AG10803 (cell line): ENCODE results near the gene PHLDA2.

Source experiments
- DNase-seq: peaks from one replicate; pipeline ENCODE4 v3.0.0; 2010; ENCODE audit warnings: low read depth
- H3K4me3 ChIP-seq: 2 replicates; pipeline ENCODE4 v1.5.1; 2011; ENCODE audit warnings: mild to moderate bottlenecking, low read length, control low read depth
- CTCF ChIP-seq: conservative IDR thresholded peaks from 2 replicates; pipeline ENCODE4 v1.5.1; 2011; ENCODE audit warnings: mild to moderate bottlenecking, low read length, control low read depth, inconsistent platforms

The PHLDA2 gene

GRCh38 chr11:2964782-2965181, 35.6 kb upstream of the PHLDA2 start:
- H3K4me3 ChIP-seq = no peak overlapping the region
- TF ChIP-seq CTCF = no peak
- DNase-seq = no peak

- DNase-seq = no peak
Measured at GRCh38 chr11:2963761-2964160, 34.5 kb upstream of the PHLDA2 start.

GRCh38 chr11:2963112-2963754, 34.0 kb upstream of the PHLDA2 start:
- no peak overlapping the region for H3K4me3 ChIP-seq
- no peak for TF ChIP-seq CTCF
- no peak for DNase-seq

More at GRCh38 chr11:2963761-2964160, 34.5 kb upstream of the PHLDA2 start:
- no peak for TF ChIP-seq CTCF
- H3K4me3 ChIP-seq = no peak overlapping the region

GRCh38 chr11:2961080-2961479, 31.9 kb upstream of the PHLDA2 start:
- DNase-seq = no peak
- H3K4me3 ChIP-seq = no peak overlapping the region
- TF ChIP-seq CTCF = no peak

GRCh38 chr11:2960139-2960538, 30.9 kb upstream of the PHLDA2 start:
- no peak for TF ChIP-seq CTCF
- H3K4me3 ChIP-seq = no peak overlapping the region
- DNase-seq = no peak

GRCh38 chr11:2958251-2958650, 29.0 kb upstream of the PHLDA2 start:
- TF ChIP-seq CTCF = no peak
- H3K4me3 ChIP-seq = no peak overlapping the region

GRCh38 chr11:2955906-2956476, 26.8 kb upstream of the PHLDA2 start:
- TF ChIP-seq CTCF = no peak

More at GRCh38 chr11:2958251-2958650, 29.0 kb upstream of the PHLDA2 start:
- no peak for DNase-seq

More at GRCh38 chr11:2955906-2956476, 26.8 kb upstream of the PHLDA2 start:
- H3K4me3 ChIP-seq = no peak overlapping the region
- no peak for DNase-seq
